Measurements from ENCODE around the gene GET4. TPM values are rescaled to one million over a fixed set of nuclear protein-coding genes. Genes with fewer than 3 reads are reported as not detected.

The GET4 gene
- total and polyA plus RNA-seq, 2 of the 8 experiments (the other 6 are each of a cell fraction or from before 2014, with no cell fraction given), result 56.7 to 74.1 TPM

DNA sequence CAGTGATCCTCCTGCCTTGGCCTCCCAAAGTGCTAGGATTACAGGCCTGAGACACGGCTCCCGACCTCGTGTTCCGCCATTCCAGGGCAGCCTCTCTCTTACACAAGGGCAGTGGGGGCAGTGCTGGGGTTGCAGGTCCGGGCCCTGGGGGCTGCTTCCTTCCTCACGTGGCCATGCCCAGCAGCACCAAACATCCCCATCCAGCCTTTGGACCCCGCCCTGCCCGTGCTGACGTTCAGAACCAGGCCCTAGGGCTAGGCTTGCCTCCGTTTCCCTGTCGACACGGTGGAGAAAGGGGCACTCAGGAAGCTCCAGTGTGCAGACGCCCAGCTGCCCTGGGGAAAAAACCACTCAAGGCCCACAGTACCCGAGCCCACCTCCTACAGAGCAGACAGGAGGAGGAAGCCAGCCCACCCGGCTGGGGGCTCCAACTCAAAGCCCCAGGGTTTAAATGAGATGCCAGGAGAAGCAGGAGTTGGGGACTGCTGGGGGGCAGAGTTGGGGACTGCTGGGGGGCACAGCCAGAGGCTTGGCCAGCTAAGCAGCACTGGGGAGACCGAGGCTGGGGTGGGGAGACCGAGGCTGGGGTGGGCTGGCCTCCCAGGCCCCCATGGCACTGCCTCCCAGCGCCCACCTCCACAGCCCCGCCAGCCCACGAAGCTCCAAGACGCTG, 42.2 kb downstream of the GET4 start (continued):
- TF ChIP-seq, protein P1, sequence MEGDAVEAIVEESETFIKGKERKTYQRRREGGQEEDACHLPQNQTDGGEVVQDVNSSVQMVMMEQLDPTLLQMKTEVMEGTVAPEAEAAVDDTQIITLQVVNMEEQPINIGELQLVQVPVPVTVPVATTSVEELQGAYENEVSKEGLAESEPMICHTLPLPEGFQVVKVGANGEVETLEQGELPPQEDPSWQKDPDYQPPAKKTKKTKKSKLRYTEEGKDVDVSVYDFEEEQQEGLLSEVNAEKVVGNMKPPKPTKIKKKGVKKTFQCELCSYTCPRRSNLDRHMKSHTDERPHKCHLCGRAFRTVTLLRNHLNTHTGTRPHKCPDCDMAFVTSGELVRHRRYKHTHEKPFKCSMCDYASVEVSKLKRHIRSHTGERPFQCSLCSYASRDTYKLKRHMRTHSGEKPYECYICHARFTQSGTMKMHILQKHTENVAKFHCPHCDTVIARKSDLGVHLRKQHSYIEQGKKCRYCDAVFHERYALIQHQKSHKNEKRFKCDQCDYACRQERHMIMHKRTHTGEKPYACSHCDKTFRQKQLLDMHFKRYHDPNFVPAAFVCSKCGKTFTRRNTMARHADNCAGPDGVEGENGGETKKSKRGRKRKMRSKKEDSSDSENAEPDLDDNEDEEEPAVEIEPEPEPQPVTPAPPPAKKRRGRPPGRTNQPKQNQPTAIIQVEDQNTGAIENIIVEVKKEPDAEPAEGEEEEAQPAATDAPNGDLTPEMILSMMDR (IDR thresholded peaks at IDR 0.05; ENCODE audit: control extremely low read depth in 1 of 3, insufficient read depth in 1 of 3, low read depth in 1 of 3, low read length in 3 of 3), result no peak
- TF ChIP-seq SIRT6 (IDR thresholded peaks at IDR 0.05; ENCODE audit: low read length) (no peak), RNF2 (IDR thresholded peaks at IDR 0.05; ENCODE audit: borderline replicate concordance, low read depth, low read length, missing control alignments, poor library complexity, severe bottlenecking) (no peak), JUND (IDR thresholded peaks at IDR 0.05; ENCODE audit: low read length) (no peak), KDM5A (IDR thresholded peaks at IDR 0.05; ENCODE audit: low read length) (no peak)
- TF ChIP-seq, protein P2, sequence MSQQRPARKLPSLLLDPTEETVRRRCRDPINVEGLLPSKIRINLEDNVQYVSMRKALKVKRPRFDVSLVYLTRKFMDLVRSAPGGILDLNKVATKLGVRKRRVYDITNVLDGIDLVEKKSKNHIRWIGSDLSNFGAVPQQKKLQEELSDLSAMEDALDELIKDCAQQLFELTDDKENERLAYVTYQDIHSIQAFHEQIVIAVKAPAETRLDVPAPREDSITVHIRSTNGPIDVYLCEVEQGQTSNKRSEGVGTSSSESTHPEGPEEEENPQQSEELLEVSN (IDR thresholded peaks at IDR 0.05), result no peak

Data from H1 (cell line).